Tibial nerve (tissue), 4 donors: ENCODE data around the gene ALG11.

ENCODE experiments used
- EP300 ChIP-seq, 2 donors: sonication (generic); formaldehyde crosslinking; IDR thresholded peaks; one replicate each; pipeline ENCODE4 v1.6.1; 2017; ENCODE audit warnings: antibody characterized with exemption in 2 of 2, mild to moderate bottlenecking in 1 of 2
- POLR2A ChIP-seq, 2 donors: fragments of 450-650 bp; IDR thresholded peaks; one replicate each; pipeline ENCODE4 v1.6.1; 2017; ENCODE audit warnings: antibody characterized with exemption in 2 of 2, mild to moderate bottlenecking in 2 of 2, moderate library complexity in 2 of 2
- TF ChIP-seq, protein P1 (sequence below), 5 experiments: fragments of 200-600 bp in 3 of 5; fragments of 450-650 bp in 2 of 5; sonication (generic) in 3 of 5; IDR thresholded peaks; one replicate each; pipeline ENCODE4 v1.5.1; 2016 to 2019; ENCODE audit warnings: antibody characterized with exemption in 5 of 5, mild to moderate bottlenecking in 3 of 5, moderate library complexity in 2 of 5

DNA sequence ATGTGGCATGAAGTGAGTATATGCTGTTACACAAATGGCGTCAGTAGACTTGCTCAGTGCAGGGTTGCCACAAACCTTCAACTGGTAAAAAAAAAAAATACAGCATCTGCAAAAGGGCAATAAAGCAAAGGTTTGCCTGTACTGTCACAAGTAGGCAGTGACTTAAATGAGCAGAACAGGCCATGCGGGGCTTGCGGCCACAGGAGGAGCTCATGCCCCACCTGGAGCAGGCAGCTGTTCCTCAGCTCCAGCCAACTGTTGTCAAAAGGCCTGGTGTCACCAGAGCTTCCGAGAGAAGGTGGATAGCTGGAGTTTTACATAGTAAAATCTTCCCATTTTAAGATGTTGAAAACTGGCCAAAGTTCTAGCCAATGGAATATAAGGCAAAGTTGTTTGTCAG is 8.7 kb upstream of the ALG11 start:
- TF ChIP-seq, protein P1, sequence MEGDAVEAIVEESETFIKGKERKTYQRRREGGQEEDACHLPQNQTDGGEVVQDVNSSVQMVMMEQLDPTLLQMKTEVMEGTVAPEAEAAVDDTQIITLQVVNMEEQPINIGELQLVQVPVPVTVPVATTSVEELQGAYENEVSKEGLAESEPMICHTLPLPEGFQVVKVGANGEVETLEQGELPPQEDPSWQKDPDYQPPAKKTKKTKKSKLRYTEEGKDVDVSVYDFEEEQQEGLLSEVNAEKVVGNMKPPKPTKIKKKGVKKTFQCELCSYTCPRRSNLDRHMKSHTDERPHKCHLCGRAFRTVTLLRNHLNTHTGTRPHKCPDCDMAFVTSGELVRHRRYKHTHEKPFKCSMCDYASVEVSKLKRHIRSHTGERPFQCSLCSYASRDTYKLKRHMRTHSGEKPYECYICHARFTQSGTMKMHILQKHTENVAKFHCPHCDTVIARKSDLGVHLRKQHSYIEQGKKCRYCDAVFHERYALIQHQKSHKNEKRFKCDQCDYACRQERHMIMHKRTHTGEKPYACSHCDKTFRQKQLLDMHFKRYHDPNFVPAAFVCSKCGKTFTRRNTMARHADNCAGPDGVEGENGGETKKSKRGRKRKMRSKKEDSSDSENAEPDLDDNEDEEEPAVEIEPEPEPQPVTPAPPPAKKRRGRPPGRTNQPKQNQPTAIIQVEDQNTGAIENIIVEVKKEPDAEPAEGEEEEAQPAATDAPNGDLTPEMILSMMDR (IDR thresholded peaks at IDR 0.05), result no peak
- no peak for TF ChIP-seq POLR2A (IDR thresholded peaks at IDR 0.05)
- no peak for TF ChIP-seq EP300 (IDR thresholded peaks at IDR 0.05)
